Testis (tissue), 3 donors: ENCODE measurements around the gene WDFY2. TPM values are rescaled to one million over a fixed set of nuclear protein-coding genes. Genes with fewer than 3 reads are reported as not detected.

Experiments
- DNase-seq: peaks from one replicate; pipeline ENCODE4 v3.0.0-alpha.2; 2019
- H3K27ac ChIP-seq, 2 donors: fragments of 200-600 bp; sonication (generic); one replicate each; pipeline ENCODE4 v1.5.1; 2019
- H3K27me3 ChIP-seq: fragments of 200-600 bp; sonication (generic); one replicate; pipeline ENCODE4 v1.5.1; 2019
- H3K36me3 ChIP-seq: fragments of 200-600 bp; sonication (generic); one replicate; pipeline ENCODE4 v1.5.1; 2017; ENCODE audit warnings: low read depth; ENCODE audit errors: missing control alignments
- H3K4me1 ChIP-seq: fragments of 200-600 bp; sonication (generic); one replicate; pipeline ENCODE4 v1.5.1; 2019
- H3K4me3 ChIP-seq, 2 donors: fragments of 200-600 bp; sonication (generic); one replicate each; pipeline ENCODE4 v1.5.1; 2017 to 2019
- H3K9me3 ChIP-seq: fragments of 200-600 bp; sonication (generic); one replicate; pipeline ENCODE4 v1.5.1; 2017
- POLR2A ChIP-seq: fragments of 450-650 bp; IDR thresholded peaks from one replicate; pipeline ENCODE4 v1.6.1; 2017; ENCODE audit warnings: antibody characterized with exemption, mild to moderate bottlenecking, moderate library complexity
- WGBS, 2 donors: methylation state at CpG; one replicate each; pipeline ENCODE4 v1.1.5; 2018; 5-methylcytosine and 5-hydroxymethylcytosine counted together
- intact Hi-C: fragments of 100-400 bp; cut with DNase I; formaldehyde crosslinking; loops from one replicate; pipeline ENCODE4 v1.15.1; 2023; ENCODE audit warnings: low total_unique reads
- polyA plus RNA-seq: library from polyadenylated mRNA; stranded (reverse); fragments of 350-450 nt; fragmentation: Illumina TruSeq; extraction: RNeasy Lipid Tissue Mini Kit (QIAGEN cat#74804); gene quantifications from one replicate; pipeline ENCODE4 v1.2.3, GENCODE V29; 2014; ENCODE audit warnings: low read depth, low replicate concordance; ENCODE audit not compliant: insufficient read depth
- total RNA-seq, 2 donors: library from RNA; depleted of rRNA; stranded (reverse); fragments of >200 nt; gene quantifications; one replicate each; pipeline ENCODE4 v1.2.3, GENCODE V29; 2016
- TF ChIP-seq, protein P1 (sequence below), 3 experiments: fragments of 450-650 bp in 2 of 3; fragments of 200-600 bp in 1 of 3; sonication (generic) in 1 of 3; IDR thresholded peaks; one replicate each; pipeline ENCODE4 v1.5.1; 2016 to 2019; ENCODE audit warnings: antibody characterized with exemption in 3 of 3, mild to moderate bottlenecking in 2 of 3, moderate library complexity in 1 of 3

WDFY2 gene
- total and polyA plus RNA-seq, 3 donors from 2014 or later: 17.1 to 45.8 (median 36.1) TPM

DNA sequence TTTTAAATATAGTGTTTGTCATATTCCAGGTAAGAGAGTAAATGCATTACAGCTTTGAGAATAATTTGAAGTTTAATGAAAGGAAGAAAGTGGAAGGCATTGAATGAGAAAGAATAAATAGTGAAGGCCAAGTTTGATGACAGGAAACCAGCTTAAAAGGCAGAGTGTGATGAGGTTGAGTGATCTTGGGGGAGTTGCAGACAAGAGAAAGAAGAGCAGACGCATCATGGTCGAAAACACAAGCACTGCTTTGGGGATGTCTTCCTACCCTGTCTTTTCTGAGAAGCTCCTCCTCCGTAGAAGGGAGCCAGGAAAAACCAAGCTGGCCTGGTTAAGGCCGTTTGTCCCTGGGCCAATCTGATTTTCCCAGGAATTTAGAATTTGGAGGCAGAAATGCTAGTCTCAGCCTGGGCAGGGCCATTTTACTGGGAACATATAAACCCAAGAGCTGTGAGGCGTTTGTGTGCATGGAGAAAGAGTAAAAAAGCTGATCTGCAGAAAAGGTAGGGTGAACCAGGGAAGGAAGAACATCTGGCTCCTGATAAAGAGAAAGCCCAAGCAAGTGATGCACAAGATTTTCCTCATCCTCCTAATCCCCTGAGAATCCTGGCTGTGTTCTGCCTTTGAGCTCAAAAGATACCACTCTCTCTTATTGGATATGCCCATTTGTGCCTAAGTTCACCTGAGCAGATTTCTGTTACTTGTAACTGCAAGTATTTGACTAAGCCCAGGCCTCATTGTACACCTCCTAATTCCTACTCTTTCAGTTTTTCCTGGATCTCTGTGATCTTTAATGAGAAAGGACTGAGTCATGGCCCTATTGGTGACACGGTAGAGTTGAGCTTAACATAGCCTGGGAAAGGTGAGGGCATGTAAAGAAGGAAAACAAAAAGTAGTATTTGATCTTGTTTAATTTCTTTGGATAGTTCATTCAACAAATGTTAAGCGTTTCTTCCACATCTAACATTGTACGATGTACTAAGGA, 80.0 kb downstream of the WDFY2 start:
- intact Hi-C loops: no loop called here
- Histone ChIP-seq H3K4me1 (peaks cover 22% of the 10 kb centered on the region), H3K27me3 (no peaks in the 10 kb centered on the region), H3K36me3 (no peaks in the 10 kb centered on the region), H3K4me3 (no peak overlapping the region), H3K9me3 (no peaks in the 10 kb centered on the region), H3K27ac (peak overlapping the region in 1 of 2 donors; percentile 32)
- TF ChIP-seq, protein P1, sequence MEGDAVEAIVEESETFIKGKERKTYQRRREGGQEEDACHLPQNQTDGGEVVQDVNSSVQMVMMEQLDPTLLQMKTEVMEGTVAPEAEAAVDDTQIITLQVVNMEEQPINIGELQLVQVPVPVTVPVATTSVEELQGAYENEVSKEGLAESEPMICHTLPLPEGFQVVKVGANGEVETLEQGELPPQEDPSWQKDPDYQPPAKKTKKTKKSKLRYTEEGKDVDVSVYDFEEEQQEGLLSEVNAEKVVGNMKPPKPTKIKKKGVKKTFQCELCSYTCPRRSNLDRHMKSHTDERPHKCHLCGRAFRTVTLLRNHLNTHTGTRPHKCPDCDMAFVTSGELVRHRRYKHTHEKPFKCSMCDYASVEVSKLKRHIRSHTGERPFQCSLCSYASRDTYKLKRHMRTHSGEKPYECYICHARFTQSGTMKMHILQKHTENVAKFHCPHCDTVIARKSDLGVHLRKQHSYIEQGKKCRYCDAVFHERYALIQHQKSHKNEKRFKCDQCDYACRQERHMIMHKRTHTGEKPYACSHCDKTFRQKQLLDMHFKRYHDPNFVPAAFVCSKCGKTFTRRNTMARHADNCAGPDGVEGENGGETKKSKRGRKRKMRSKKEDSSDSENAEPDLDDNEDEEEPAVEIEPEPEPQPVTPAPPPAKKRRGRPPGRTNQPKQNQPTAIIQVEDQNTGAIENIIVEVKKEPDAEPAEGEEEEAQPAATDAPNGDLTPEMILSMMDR (IDR thresholded peaks at IDR 0.05): no peak
- no peak for TF ChIP-seq POLR2A
- DNase-seq: peak; percentile 56
- WGBS, 2 donors: 64 to 66% methylated on average over 8 of the region's 8 CpGs

DNA sequence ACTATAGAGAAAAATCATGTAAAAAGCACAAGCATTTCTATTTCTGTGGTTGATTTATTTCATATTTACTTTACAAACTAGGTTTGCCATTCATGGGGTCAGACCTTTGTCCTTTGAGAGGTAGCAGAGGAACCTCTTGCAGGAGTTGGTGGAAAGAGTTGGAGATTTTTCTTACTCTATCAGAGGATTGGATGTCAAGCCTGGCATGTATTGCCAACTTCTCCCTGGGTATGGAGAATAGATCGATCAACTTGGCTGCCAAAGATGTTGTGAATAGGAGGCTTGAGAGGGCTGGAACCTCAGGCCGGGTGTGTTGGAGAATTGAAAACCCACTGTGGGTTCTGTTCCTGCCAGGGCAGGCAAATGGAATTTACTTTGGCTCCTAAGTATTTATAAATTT, 81.2 kb downstream of the WDFY2 start:
- Histone ChIP-seq H3K4me1 (peaks cover 22% of the 10 kb centered on the region), H3K9me3 (no peaks in the 10 kb centered on the region), H3K27me3 (no peaks in the 10 kb centered on the region), H3K27ac (peak overlapping the region in 1 of 2 donors; percentile 11), H3K36me3 (no peaks in the 10 kb centered on the region), H3K4me3 (no peak overlapping the region)
- DNase-seq: no peak
- 75 to 81% methylated on average over 2 of the region's 2 CpGs for WGBS, 2 donors
- TF ChIP-seq, protein P1 (IDR thresholded peaks at IDR 0.05): no peak
- no peak for TF ChIP-seq POLR2A
- intact Hi-C loops: no loop called here

DNA sequence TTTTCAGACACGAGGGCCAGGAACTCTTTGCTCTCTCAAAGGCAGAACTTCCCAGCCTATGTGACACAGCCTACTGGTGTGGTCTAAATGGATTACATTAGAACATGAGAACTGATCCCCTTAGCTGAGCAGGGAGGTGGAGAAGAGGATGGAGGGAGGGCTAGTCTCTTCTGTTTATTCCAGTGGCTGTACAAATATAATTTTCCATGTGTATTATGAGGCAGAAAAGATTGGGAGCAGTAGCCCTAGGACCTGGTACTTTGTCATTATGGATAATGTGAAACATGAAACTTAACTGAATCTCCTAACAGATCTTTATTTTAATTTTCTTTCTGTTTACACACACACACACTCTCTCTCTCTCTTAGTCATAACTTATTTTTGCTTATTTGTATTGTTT, 82.1 kb downstream of the WDFY2 start:
- Histone ChIP-seq H3K4me3 (no peak overlapping the region), H3K27ac (peak overlapping the region in 1 of 2 donors; percentile 11), H3K27me3 (no peaks in the 10 kb centered on the region), H3K36me3 (no peaks in the 10 kb centered on the region), H3K4me1 (peaks cover 22% of the 10 kb centered on the region), H3K9me3 (no peaks in the 10 kb centered on the region)
- no peak for TF ChIP-seq POLR2A
- TF ChIP-seq, protein P1 (IDR thresholded peaks at IDR 0.05): no peak
- DNase-seq: no peak
- intact Hi-C loops: no loop called here
- 48 to 76% methylated on average over 1 of the region's 1 CpG for WGBS, 2 donors

DNA sequence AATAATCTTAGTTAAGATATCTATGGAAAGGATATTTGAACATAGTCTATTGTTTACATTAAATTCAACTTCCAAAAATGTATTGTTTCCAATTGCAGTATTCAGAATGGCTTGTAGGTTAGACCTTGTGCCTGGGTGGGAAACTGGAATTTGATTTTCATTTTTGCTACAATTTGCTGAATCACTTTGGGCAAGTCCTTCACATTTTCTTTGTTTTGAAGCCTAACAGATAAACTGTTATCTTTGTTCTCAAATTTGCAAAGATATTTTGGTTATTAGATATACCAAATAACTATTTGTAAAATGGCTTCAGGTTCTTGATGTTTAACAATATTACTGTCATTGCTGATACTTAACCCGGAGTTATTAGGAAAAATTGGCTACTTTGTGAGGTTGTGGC, 82.6 kb downstream of the WDFY2 start:
- DNase-seq: no peak
- Histone ChIP-seq H3K9me3 (no peaks in the 10 kb centered on the region), H3K4me1 (peaks cover 22% of the 10 kb centered on the region), H3K4me3 (no peak overlapping the region), H3K36me3 (no peaks in the 10 kb centered on the region), H3K27ac (peak overlapping the region in 1 of 2 donors; percentile 11), H3K27me3 (no peaks in the 10 kb centered on the region)
- intact Hi-C loops: no loop called here
- WGBS, 2 donors: 59 to 67% methylated on average over 1 of the region's 1 CpG
- no peak for TF ChIP-seq POLR2A
- TF ChIP-seq, protein P1 (IDR thresholded peaks at IDR 0.05): no peak
